D721Med (cell line): ENCODE measurements around the gene APOBEC3A.
"Not testable (repeated sequence)": the region's sequence is repeated elsewhere in the genome, so short reads cannot be mapped to it uniquely, and the experiment has no call there.

Experiments
- DNase-seq: peaks from one replicate; pipeline ENCODE4 v3.0.0; 2011; ENCODE audit warnings: low spot score; ENCODE audit not compliant: insufficient read length
- FAIRE-seq: peaks from 2 replicates; lab custom pipeline; 2011; peaks lifted over from hg19 to GRCh38; lab: Jason Lieb, UNC
- CTCF ChIP-seq: IDR thresholded peaks from 2 replicates; pipeline ENCODE4 v1.5.1; 2012; ENCODE audit warnings: mild to moderate bottlenecking, control low read depth; ENCODE audit not compliant: insufficient read depth; ENCODE audit errors: missing control alignments

Gene APOBEC3A

GRCh38 chr22:38981005-38981991 is 23.9 kb downstream of the APOBEC3A start:
- no peak for DNase-seq
- FAIRE-seq: no peak
- no peak for TF ChIP-seq CTCF

GRCh38 chr22:38981992-38982927 is 24.9 kb downstream of the APOBEC3A start, which contains the start of gene APOBEC3B:
APOBEC3B (plus strand) TSS chr22:38982347; CDS start chr22:38982454, 107 bp downstream.
- TF ChIP-seq CTCF: no peak
- FAIRE-seq (no peak), DNase-seq (no peak)

DNA sequence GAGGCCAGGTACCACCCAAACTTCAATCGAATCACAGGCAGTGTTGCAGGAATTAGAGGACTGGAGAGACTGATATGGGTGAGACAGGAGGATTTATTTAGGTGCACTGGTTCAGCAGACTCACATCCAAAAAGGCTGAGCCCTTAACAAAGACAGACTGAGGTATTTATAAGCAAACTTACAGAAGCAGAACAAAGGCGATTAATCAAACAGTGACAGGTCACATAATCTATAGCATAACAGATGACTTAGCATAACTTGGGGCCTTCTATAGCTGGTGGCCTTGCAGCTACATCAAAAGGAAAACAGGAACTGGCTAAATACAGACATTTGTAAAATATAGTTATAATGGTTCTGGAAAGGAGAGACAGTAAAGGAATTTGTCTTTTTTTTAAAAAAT is 26.8 kb downstream of the APOBEC3A start:
- no peak for TF ChIP-seq CTCF
- no peak for FAIRE-seq
- DNase-seq: no peak

DNA sequence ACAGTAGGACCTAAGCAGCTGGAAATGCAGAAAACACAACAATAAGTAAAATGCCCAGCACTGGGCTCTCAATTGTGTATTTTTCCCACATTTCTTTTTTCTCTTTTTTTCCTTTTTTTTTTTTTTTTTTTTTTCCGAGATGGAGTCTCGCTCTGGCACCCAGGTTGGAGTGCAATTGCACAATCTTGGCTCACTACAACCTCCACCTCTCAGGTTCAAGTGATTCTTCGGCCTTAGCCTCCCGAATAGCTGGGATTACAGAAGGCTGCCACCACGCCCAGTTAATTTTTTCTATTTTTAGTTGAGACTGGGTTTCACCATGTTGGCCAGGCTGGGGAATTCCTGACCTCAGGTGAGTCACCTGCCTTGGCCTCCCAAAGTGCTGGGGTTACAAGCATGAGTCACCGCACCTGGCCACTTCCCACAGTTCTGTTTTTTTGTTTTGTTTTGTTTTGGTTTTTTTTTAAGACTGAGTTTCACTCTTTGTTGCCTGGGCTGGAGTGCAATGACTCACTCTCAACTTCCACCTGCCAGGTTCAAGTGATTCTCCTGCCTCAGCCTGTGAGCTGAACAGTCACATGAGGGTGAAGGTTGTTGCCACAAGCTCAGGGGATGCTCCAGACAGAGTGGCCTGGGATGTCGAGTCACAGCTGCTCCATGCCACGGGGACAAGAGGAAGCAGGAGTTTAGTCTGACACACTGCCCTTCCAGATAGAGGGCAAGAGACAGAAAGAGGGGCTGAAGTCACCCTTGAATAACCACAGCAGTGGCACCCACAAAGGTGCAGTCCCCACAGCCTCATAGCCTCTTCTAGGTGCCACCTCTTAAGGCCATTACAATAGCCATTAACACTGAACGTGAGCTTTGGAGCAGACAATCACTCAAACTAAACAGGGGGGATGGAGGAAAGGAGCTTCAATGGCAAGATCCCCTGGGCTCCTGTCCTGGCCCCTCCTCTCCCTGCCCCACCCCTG is 27.7 kb downstream of the APOBEC3A start:
- DNase-seq, FAIRE-seq: not testable (repeated sequence)

DNA sequence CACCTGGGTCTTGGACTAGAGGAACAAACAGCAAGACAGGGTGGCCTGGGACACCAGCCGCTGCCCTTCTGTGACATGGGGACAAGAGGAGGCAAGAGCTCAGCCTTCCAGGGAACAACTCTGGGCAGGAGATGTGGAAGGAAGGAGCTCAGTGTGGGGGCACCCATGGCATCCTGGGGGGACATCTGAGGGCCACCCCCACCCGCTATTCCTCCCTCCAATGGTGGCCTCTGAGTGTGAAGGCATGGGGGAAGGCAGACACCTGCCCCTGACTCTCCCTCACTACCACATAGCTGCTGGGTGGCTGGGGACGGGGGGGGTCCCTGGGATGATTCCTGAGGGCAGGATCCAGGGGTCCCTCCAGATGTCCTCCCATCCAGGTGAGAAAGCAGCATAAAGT is 29.2 kb downstream of the APOBEC3A start:
- FAIRE-seq (no peak), DNase-seq (no peak)
- TF ChIP-seq CTCF: no peak

DNA sequence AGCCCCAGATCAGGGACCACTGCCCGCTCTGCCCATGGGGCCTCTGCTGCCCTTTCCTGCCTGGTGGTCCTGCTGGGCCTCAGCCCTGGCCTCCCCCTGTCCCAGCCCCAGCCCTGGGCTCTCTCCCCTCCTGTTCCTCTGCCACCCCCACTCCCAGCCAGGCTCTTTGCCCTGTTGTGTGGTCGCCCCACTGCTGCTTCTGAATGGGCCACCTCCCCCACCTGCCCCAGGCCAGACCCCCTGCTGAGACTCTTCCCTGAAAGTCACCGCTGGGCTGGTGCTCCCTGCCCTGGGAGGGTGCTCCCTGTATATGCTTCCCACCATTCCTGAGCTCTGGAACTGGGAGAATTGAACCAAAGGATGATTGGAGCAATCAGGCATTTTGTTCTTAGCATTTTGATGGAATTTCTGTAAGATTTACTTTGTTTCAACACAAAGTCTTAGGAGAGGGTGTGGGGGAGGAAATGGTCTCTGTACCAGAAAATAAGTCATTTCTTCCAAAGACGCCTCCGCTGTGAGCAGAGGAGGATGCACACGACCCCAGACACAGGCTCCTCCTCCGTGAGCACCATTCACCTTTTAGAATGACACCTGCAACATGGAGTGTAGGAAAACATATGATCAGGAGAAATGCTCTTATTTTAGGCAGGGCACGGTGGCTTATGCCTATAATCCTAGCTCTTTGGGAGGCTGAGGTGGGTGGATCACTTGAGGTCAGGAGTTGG is 29.9 kb downstream of the APOBEC3A start:
- DNase-seq: no peak
- FAIRE-seq: no peak
- TF ChIP-seq CTCF: no peak
